Activated naive CD8-positive, alpha-beta T cell treated with anti-CD3 and anti-CD28 coated beads for 36 hours (primary cell): ENCODE data around the gene S1PR5. TPM values are rescaled to one million over a fixed set of nuclear protein-coding genes. Genes with fewer than 3 reads are reported as not detected.

Experiments
- DNase-seq: peaks from one replicate; pipeline ENCODE4 v3.0.0; 2021
- H3K27ac Mint-ChIP-seq: one replicate; pipeline ENCODE4 v1.8.0; 2022; ENCODE audit warnings: mild to moderate bottlenecking, moderate library complexity, mixed read lengths
- H3K27me3 Mint-ChIP-seq: one replicate; pipeline ENCODE4 v1.8.0; 2022; ENCODE audit warnings: mild to moderate bottlenecking, mixed read lengths
- H3K36me3 Mint-ChIP-seq: one replicate; pipeline ENCODE4 v1.8.0; 2021; ENCODE audit warnings: mild to moderate bottlenecking, mixed read lengths
- H3K4me1 Mint-ChIP-seq: one replicate; pipeline ENCODE4 v1.8.0; 2021; ENCODE audit warnings: mixed read lengths
- H3K4me3 Mint-ChIP-seq: one replicate; pipeline ENCODE4 v1.8.0; 2022; ENCODE audit warnings: mild to moderate bottlenecking, moderate library complexity, mixed read lengths
- H3K9me3 Mint-ChIP-seq: one replicate; pipeline ENCODE4 v1.8.0; 2022; ENCODE audit warnings: mixed read lengths
- total RNA-seq, 2 experiments: library from RNA; stranded (reverse); gene quantifications; one replicate each; pipeline ENCODE4 v1.2.3, GENCODE V29; 2021

The S1PR5 gene
- total RNA-seq, 2 experiments from 2014 or later = not detected

- no peak overlapping the region for H3K27ac Mint-ChIP-seq
- peaks cover 15% of the 10 kb centered on the region for H3K4me1 Mint-ChIP-seq
- H3K36me3 Mint-ChIP-seq = no peaks in the 10 kb centered on the region
- H3K9me3 Mint-ChIP-seq = no peaks in the 10 kb centered on the region
- DNase-seq = no peak
- peaks cover 66% of the 10 kb centered on the region for H3K27me3 Mint-ChIP-seq
- H3K4me3 Mint-ChIP-seq = no peak overlapping the region
These were observed 4.0 kb downstream of the S1PR5 start for GRCh38 chr19:10513223-10513622.

- H3K27ac Mint-ChIP-seq = no peak overlapping the region
- no peaks in the 10 kb centered on the region for H3K36me3 Mint-ChIP-seq
- H3K4me1 Mint-ChIP-seq = peaks cover 13% of the 10 kb centered on the region
- peaks cover 41% of the 10 kb centered on the region for H3K27me3 Mint-ChIP-seq
- peak; percentile 60 for DNase-seq
- no peak overlapping the region for H3K4me3 Mint-ChIP-seq
- H3K9me3 Mint-ChIP-seq = no peaks in the 10 kb centered on the region
These were observed 6.9 kb downstream of the S1PR5 start for GRCh38 chr19:10510301-10510802.

GRCh38 chr19:10508707-10509106 lies 8.5 kb downstream of the S1PR5 start:
- H3K4me1 Mint-ChIP-seq = peaks cover 14% of the 10 kb centered on the region
- peak overlapping the region; percentile 42 for H3K27ac Mint-ChIP-seq
- H3K4me3 Mint-ChIP-seq = no peak overlapping the region
- no peaks in the 10 kb centered on the region for H3K36me3 Mint-ChIP-seq
- no peaks in the 10 kb centered on the region for H3K9me3 Mint-ChIP-seq
- peaks cover 25% of the 10 kb centered on the region for H3K27me3 Mint-ChIP-seq
- DNase-seq = peak; percentile 47

GRCh38 chr19:10508036-10508435 lies 9.2 kb downstream of the S1PR5 start:
- no peaks in the 10 kb centered on the region for H3K9me3 Mint-ChIP-seq

GRCh38 chr19:10505583-10506229 lies 11.5 kb downstream of the S1PR5 start:
- H3K4me3 Mint-ChIP-seq = no peak overlapping the region
- peaks cover 21% of the 10 kb centered on the region for H3K4me1 Mint-ChIP-seq
- peaks cover 5% of the 10 kb centered on the region for H3K36me3 Mint-ChIP-seq
- H3K27ac Mint-ChIP-seq = no peak overlapping the region
- H3K9me3 Mint-ChIP-seq = no peaks in the 10 kb centered on the region
- peak; percentile 80 for DNase-seq
- H3K27me3 Mint-ChIP-seq = peaks cover 4% of the 10 kb centered on the region

More at GRCh38 chr19:10508036-10508435, 9.2 kb downstream of the S1PR5 start:
- peaks cover 18% of the 10 kb centered on the region for H3K27me3 Mint-ChIP-seq
- peaks cover 17% of the 10 kb centered on the region for H3K4me1 Mint-ChIP-seq
- H3K27ac Mint-ChIP-seq = no peak overlapping the region
- H3K4me3 Mint-ChIP-seq = no peak overlapping the region
- H3K36me3 Mint-ChIP-seq = no peaks in the 10 kb centered on the region
- DNase-seq = no peak

- Mint-ChIP-seq H3K36me3 (peaks cover 18% of the 10 kb centered on the region), H3K27me3 (no peaks in the 10 kb centered on the region), H3K27ac (peak within 1 kb of the TSS; percentile 93), H3K4me3 (peak within 1 kb of the TSS; percentile 88), H3K4me1 (peaks cover 26% of the 10 kb centered on the region), H3K9me3 (no peaks in the 10 kb centered on the region)
- DNase-seq = peak; percentile 59
These were observed 14.1 kb downstream of the S1PR5 start, which contains the start of gene KEAP1 for GRCh38 chr19:10503002-10503789. Gene KEAP1 (minus strand): TSS chr19:10503356. CDS start chr19:10500033, 3,323 bp downstream.

- Mint-ChIP-seq H3K27ac (peak overlapping the region; percentile 87), H3K36me3 (peaks cover 18% of the 10 kb centered on the region), H3K4me3 (peak overlapping the region; percentile 88), H3K9me3 (no peaks in the 10 kb centered on the region), H3K27me3 (no peaks in the 10 kb centered on the region), H3K4me1 (peaks cover 28% of the 10 kb centered on the region)
- peak; percentile 95 for DNase-seq
These were observed 14.7 kb downstream of the S1PR5 start for GRCh38 chr19:10502524-10503001.

GRCh38 chr19:10501971-10502523 lies 15.2 kb downstream of the S1PR5 start:
- Mint-ChIP-seq H3K4me1 (peaks cover 28% of the 10 kb centered on the region), H3K36me3 (peaks cover 23% of the 10 kb centered on the region), H3K27ac (peak overlapping the region; percentile 87), H3K9me3 (no peaks in the 10 kb centered on the region), H3K27me3 (no peaks in the 10 kb centered on the region), H3K4me3 (peak overlapping the region; percentile 88)
- DNase-seq = peak; percentile 39

GRCh38 chr19:10500247-10500592 lies 17.0 kb downstream of the S1PR5 start:
- H3K4me1 Mint-ChIP-seq = peaks cover 22% of the 10 kb centered on the region
- H3K4me3 Mint-ChIP-seq = peak overlapping the region; percentile 59
- DNase-seq = no peak
- peaks cover 26% of the 10 kb centered on the region for H3K36me3 Mint-ChIP-seq
- no peaks in the 10 kb centered on the region for H3K27me3 Mint-ChIP-seq
- no peak overlapping the region for H3K27ac Mint-ChIP-seq
- no peaks in the 10 kb centered on the region for H3K9me3 Mint-ChIP-seq

- DNase-seq = no peak
- peaks cover 26% of the 10 kb centered on the region for H3K36me3 Mint-ChIP-seq
- no peaks in the 10 kb centered on the region for H3K9me3 Mint-ChIP-seq
- no peaks in the 10 kb centered on the region for H3K27me3 Mint-ChIP-seq
- H3K4me1 Mint-ChIP-seq = peaks cover 21% of the 10 kb centered on the region
- H3K4me3 Mint-ChIP-seq = no peak overlapping the region
- H3K27ac Mint-ChIP-seq = no peak overlapping the region
These were observed 17.5 kb downstream of the S1PR5 start for GRCh38 chr19:10499550-10500246.

GRCh38 chr19:10497371-10497770 lies 19.9 kb downstream of the S1PR5 start:
- H3K36me3 Mint-ChIP-seq = peaks cover 33% of the 10 kb centered on the region
- no peaks in the 10 kb centered on the region for H3K27me3 Mint-ChIP-seq
- no peak overlapping the region for H3K27ac Mint-ChIP-seq
- no peak overlapping the region for H3K4me3 Mint-ChIP-seq
- no peaks in the 10 kb centered on the region for H3K9me3 Mint-ChIP-seq
- H3K4me1 Mint-ChIP-seq = peaks cover 18% of the 10 kb centered on the region
- DNase-seq = no peak

GRCh38 chr19:10491472-10492047 lies 25.7 kb downstream of the S1PR5 start:
- Mint-ChIP-seq H3K36me3 (peaks cover 22% of the 10 kb centered on the region), H3K27me3 (no peaks in the 10 kb centered on the region), H3K27ac (no peak overlapping the region), H3K4me3 (no peak overlapping the region), H3K4me1 (peaks cover 4% of the 10 kb centered on the region), H3K9me3 (no peaks in the 10 kb centered on the region)
- DNase-seq = no peak

GRCh38 chr19:10486551-10486950 lies 30.7 kb downstream of the S1PR5 start:
- no peak for DNase-seq
- Mint-ChIP-seq H3K4me3 (no peak overlapping the region), H3K27ac (no peak overlapping the region), H3K9me3 (no peaks in the 10 kb centered on the region), H3K36me3 (peaks cover 17% of the 10 kb centered on the region), H3K4me1 (peaks cover 4% of the 10 kb centered on the region), H3K27me3 (no peaks in the 10 kb centered on the region)

GRCh38 chr19:10478903-10479384 lies 38.3 kb downstream of the S1PR5 start:
- DNase-seq = peak; percentile 86

More at GRCh38 chr19:10478903-10479384, 38.3 kb downstream of the S1PR5 start:
- no peaks in the 10 kb centered on the region for H3K27me3 Mint-ChIP-seq
- peak overlapping the region; percentile 10 for H3K4me3 Mint-ChIP-seq
- H3K4me1 Mint-ChIP-seq = peaks cover 6% of the 10 kb centered on the region
- no peak overlapping the region for H3K27ac Mint-ChIP-seq
- H3K9me3 Mint-ChIP-seq = no peaks in the 10 kb centered on the region
- H3K36me3 Mint-ChIP-seq = no peaks in the 10 kb centered on the region
